HFFc6 (cell line): Measurements from ENCODE around the gene MAPK7. TPM values are rescaled to one million over a fixed set of nuclear protein-coding genes. Genes with fewer than 3 reads are reported as not detected.

ENCODE experiments used
- DNase-seq: peaks from one replicate; pipeline ENCODE4 v3.0.0-alpha.2; 2018
- H3K27ac Mint-ChIP-seq: 2 replicates; pipeline ENCODE4 v1.8.0; 2020; ENCODE audit warnings: mild to moderate bottlenecking, mixed read lengths
- H3K27me3 Mint-ChIP-seq: 2 replicates; pipeline ENCODE4 v1.8.0; 2021; ENCODE audit warnings: mild to moderate bottlenecking, moderate library complexity, mixed read lengths; ENCODE audit not compliant: insufficient read depth
- H3K36me3 Mint-ChIP-seq: 2 replicates; pipeline ENCODE4 v1.8.0; 2021; ENCODE audit warnings: low read depth, mixed read lengths
- H3K4me1 Mint-ChIP-seq: 2 replicates; pipeline ENCODE4 v1.8.0; 2020; ENCODE audit warnings: low read depth, mixed read lengths
- H3K4me3 Mint-ChIP-seq: 2 replicates; pipeline ENCODE4 v1.8.0; 2020; ENCODE audit warnings: mild to moderate bottlenecking, moderate library complexity, mixed read lengths
- H3K9me3 Mint-ChIP-seq: 2 replicates; pipeline ENCODE4 v1.8.0; 2020; ENCODE audit warnings: mild to moderate bottlenecking, mixed read lengths
- CTCF ChIP-seq: fragments of 200-600 bp; sonication (generic); IDR thresholded peaks from 2 replicates; pipeline ENCODE4 v1.5.0; 2021; ENCODE audit warnings: antibody characterized with exemption, mild to moderate bottlenecking
- total RNA-seq, 6 experiments: library from RNA; stranded (reverse); fragmentation: NEBNext Ultra II Directional; extraction: Animal tissue kit (Norgen Biotek cat#: 25700); gene quantifications; 2 replicates in 1 of 6; 3 replicates in 5 of 6; pipeline ENCODE4 v1.2.3, GENCODE V29; 2021

The MAPK7 gene
- total RNA-seq, 6 experiments from 2014 or later, result 18.5 to 27.1 (median 23.9) TPM

- no peaks in the 10 kb centered on the region for H3K9me3 Mint-ChIP-seq
- no peaks in the 10 kb centered on the region for H3K36me3 Mint-ChIP-seq
- no peak overlapping the region for H3K4me3 Mint-ChIP-seq
- H3K4me1 Mint-ChIP-seq, result peaks cover 24% of the 10 kb centered on the region
- DNase-seq, result no peak
- peak overlapping the region; percentile 18; the same call in 1 of the 2 replicates for H3K27ac Mint-ChIP-seq
- TF ChIP-seq CTCF, result no peak
- H3K27me3 Mint-ChIP-seq, result no peaks in the 10 kb centered on the region; the same call in 1 of the 2 replicates
These were observed 31.8 kb downstream of the MAPK7 start for GRCh38 chr17:19410091-19410490.

GRCh38 chr17:19410875-19411620 lies 32.8 kb downstream of the MAPK7 start, which contains the start of gene RNF112:
RNF112 (plus strand) TSS chr17:19411232; CDS start chr17:19411409, 177 bp downstream.
- Mint-ChIP-seq H3K4me3 (no peak within 1 kb of the TSS), H3K36me3 (no peaks in the 10 kb centered on the region), H3K27ac (peak within 1 kb of the TSS; percentile 18; the same call in 1 of the 2 replicates)

GRCh38 chr17:19411631-19412030 lies 33.3 kb downstream of the MAPK7 start:
- H3K27ac Mint-ChIP-seq, result no peak overlapping the region
- no peaks in the 10 kb centered on the region; the same call in 1 of the 2 replicates for H3K27me3 Mint-ChIP-seq
- no peaks in the 10 kb centered on the region for H3K9me3 Mint-ChIP-seq
- no peak for TF ChIP-seq CTCF
- no peak for DNase-seq
- H3K4me3 Mint-ChIP-seq, result no peak overlapping the region
- no peaks in the 10 kb centered on the region for H3K36me3 Mint-ChIP-seq
- H3K4me1 Mint-ChIP-seq, result peaks cover 24% of the 10 kb centered on the region

More at GRCh38 chr17:19410875-19411620, 32.8 kb downstream of the MAPK7 start, which contains the start of gene RNF112:
- no peak for TF ChIP-seq CTCF
- H3K9me3 Mint-ChIP-seq, result no peaks in the 10 kb centered on the region
- H3K27me3 Mint-ChIP-seq, result no peaks in the 10 kb centered on the region; the same call in 1 of the 2 replicates
- peaks cover 24% of the 10 kb centered on the region for H3K4me1 Mint-ChIP-seq
- peak; percentile 45 for DNase-seq

- Mint-ChIP-seq H3K27me3 (no peaks in the 10 kb centered on the region; the same call in 1 of the 2 replicates), H3K27ac (no peak overlapping the region), H3K4me3 (no peak overlapping the region), H3K36me3 (no peaks in the 10 kb centered on the region), H3K4me1 (peaks cover 29% of the 10 kb centered on the region), H3K9me3 (no peaks in the 10 kb centered on the region)
- no peak for DNase-seq
- TF ChIP-seq CTCF, result no peak
These were observed 34.2 kb downstream of the MAPK7 start for GRCh38 chr17:19412510-19412909.

- Mint-ChIP-seq H3K9me3 (no peaks in the 10 kb centered on the region), H3K27me3 (no peaks in the 10 kb centered on the region; the same call in 1 of the 2 replicates), H3K4me1 (peaks cover 34% of the 10 kb centered on the region), H3K27ac (no peak overlapping the region), H3K4me3 (no peak overlapping the region), H3K36me3 (no peaks in the 10 kb centered on the region)
- DNase-seq, result no peak
- no peak for TF ChIP-seq CTCF
These were observed 34.7 kb downstream of the MAPK7 start for GRCh38 chr17:19412984-19413383.
